ENCODE measurements around the gene SLC39A7.
"Not testable (repeated sequence)": the region's sequence is repeated elsewhere in the genome, so short reads cannot be mapped to it uniquely, and the experiment has no call there.

The SLC39A7 gene

DNA sequence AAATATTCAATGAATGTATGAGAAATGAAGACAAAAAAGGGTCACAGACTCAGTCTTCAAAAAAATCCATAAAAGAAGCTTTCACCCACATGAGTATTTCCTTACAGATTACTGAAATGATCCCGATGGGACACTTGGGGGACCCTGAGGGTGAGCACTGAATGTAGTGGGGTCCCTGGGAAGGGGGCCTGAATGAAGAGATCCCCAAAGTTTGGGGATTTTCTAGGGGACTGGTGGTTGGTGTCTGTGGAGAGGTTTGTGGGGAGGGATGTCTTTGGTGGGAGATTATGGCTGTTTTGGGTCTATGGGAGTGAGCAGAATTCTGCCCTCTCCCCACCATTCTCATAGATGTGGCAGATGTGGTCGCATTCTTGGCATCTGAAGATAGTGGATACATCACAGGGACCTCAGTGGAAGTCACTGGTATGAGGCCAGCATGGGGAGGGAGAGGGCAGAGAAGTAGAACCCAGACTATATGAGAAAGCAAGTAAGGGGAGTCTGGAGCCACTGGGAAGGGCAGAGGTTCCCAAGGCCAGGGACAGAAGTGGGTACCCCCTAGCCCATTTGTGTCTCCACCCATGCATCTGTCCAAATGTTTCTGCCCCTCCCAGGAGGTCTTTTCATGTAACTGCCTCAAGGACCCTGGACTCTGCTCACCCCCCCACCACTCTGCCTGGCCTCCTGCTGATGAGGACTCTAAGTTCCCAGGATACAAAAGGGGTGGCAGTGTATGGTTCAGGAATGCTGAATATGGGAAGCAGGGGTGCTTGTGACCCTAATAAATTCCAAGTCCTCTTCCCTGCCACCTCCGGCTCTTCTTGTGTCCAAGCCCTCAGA, 5.6 kb downstream of the SLC39A7 start:
- DNase-seq = no peak

DNA sequence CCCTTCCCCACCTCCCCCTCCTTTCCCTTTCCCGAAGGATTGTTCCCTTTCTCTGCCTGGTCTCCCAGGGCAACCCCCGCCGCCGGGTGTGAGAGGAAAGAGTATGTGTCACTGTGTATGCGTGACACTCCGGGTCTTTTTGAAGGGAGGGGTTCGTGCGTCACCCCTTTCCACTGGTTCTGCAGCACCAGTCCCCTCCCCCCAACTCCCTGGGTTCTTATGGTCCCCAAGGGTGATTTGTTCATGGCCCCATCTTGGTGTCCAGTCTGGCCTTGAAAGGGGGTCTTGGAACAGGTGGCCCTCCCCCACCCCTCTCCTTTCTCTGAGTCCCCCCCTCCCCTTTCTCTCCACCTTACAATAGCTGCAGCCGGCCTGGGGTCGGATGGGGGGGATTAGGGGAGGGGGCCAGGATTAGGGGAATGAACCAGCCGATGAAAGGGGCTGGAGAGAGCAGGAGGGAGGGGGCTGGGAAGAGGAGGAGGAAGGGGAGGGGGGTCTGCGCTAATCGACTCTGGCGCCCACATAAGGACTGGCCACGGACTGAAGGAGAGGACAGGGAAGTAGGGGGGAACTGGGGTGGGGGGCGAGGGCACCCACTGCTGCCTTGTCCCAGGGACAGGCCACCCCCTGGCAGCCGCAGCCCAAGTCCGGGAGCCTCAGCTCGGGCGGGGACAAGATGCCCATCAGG, 6.3 kb downstream of the SLC39A7 start:
- no peak for DNase-seq

DNA sequence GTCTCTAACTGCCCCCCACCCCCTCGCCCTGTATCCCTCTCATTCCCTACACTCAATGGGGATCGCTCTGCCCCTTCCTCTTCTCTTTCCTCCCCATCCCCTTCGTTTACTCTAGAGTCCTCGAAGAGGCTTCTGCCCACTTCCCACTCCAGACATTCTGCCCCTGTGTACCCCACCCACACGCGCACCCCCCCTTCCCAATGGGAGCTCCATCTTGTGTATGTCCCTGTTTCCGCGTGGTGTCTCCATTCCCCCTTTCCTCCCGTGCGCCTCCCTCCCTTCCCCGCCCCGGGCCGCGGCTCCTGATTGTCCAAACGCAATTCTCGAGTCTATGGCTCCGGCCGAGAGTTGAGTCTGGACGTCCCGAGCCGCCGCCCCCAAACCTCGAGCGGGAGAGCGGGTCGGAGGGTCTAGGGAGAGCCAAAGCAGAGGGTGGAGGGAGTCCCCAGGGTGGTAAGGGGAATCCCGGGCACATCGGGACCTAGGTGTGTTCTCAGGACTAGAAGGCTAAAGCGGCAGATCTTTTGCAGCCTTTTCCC, 7.0 kb downstream of the SLC39A7 start:
- no peak for DNase-seq

DNA sequence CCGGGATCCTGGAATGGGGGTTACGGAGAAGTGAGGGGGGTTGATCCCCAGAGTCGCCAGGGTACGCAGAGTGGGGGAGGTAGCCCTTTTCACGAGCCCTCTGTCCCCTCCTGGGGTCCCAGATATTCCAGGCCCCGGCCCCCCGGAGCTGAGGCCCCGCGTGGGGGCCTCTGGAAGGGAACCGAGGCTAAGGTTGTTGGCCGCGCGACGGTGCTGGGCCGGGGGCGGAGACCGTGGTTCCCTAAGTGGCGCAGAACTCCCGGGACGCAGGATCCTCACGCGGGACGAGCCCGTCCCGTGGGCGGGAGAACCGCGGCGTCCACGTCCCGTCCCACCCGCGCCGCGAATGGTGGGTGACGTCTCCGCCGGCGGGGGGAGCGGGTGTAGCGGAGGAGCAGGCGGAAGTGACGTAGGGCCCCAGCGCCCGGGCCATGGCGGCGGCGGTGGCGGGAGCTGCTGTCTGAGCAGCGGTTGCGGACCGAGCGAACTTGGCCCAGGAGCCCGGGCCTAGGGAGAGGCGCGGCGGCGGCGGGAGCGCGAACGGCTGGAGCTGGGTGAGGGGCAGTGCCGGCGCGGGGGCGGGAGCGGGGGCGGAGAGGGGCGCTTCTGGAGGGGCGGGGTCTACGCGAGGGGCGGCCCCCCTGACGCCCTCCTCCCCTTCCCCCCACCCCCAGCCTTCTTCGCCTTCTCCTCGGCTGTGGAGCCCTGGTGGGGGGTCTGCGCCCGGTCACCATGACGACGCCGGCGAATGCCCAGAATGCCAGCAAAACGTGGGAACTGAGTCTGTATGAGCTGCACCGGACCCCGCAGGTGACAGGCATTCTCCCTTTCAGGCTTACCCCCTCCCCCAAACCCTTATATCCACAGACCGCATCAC, 7.7 kb downstream of the SLC39A7 start, which contains the start of gene RING1:
TSS of gene RING1 (plus strand) at position 410 of the 877 bp plus-strand sequence. CDS start at position 733, 323 bp downstream.
- DNase-seq = peak; percentile 87

DNA sequence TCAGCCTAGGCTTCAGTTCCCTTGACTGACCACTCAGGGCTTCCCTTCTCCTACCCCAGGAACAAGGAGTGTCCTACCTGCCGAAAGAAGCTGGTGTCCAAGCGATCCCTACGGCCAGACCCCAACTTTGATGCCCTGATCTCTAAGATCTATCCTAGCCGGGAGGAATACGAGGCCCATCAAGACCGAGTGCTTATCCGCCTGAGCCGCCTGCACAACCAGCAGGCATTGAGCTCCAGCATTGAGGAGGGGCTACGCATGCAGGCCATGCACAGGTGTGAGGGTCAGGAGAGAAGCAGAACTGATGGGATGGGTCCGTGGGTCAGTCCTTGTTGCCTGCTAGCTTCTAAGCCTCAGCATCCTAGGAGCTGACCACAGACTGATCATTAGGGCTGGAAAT, 9.2 kb downstream of the SLC39A7 start:
- DNase-seq = no peak

DNA sequence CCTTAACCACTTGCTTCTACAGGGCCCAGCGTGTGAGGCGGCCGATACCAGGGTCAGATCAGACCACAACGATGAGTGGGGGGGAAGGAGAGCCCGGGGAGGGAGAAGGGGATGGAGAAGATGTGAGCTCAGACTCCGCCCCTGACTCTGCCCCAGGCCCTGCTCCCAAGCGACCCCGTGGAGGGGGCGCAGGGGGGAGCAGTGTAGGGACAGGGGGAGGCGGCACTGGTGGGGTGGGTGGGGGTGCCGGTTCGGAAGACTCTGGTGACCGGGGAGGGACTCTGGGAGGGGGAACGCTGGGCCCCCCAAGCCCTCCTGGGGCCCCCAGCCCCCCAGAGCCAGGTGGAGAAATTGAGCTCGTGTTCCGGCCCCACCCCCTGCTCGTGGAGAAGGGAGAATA, 10.5 kb downstream of the SLC39A7 start:
- DNase-seq = no peak

DNA sequence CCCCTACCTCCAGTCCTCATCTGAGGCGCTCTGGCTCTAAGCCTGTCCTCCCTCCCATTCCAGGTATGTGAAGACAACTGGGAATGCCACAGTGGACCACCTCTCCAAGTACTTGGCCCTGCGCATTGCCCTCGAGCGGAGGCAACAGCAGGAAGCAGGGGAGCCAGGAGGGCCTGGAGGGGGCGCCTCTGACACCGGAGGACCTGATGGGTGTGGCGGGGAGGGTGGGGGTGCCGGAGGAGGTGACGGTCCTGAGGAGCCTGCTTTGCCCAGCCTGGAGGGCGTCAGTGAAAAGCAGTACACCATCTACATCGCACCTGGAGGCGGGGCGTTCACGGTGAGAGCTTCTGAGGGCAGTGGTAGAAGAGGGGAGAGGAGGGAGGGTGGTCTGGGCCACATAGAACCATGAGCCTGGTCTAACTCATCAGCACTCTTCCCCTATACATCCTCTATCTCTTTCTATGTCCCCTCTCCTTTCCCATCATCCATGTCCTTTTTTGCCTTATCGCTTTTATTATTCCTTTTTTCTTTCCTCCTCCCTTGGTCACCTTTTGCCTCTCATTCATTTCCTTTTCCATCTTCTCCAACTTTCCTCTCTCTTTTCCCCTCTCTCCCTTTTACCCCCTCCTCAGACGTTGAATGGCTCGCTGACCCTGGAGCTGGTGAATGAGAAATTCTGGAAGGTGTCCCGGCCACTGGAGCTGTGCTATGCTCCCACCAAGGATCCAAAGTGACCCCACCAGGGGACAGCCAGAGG, 11.2 kb downstream of the SLC39A7 start:
- DNase-seq = no peak

DNA sequence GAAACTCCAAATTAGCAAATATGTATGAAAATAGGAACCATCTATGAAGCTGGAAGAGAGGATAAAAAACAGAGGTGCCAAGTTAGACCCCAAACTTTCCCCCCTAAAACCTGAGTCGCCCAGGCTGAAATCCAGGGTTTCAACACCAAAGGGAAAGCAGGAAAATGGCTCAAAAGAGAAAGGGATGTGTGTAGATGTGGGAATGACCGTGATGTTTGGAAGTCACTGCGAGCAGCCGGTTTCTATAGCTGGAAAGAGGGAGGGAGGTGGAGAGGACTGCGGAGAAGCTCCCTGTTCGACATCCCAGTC, 12.1 kb downstream of the SLC39A7 start:
- no peak for DNase-seq

DNA sequence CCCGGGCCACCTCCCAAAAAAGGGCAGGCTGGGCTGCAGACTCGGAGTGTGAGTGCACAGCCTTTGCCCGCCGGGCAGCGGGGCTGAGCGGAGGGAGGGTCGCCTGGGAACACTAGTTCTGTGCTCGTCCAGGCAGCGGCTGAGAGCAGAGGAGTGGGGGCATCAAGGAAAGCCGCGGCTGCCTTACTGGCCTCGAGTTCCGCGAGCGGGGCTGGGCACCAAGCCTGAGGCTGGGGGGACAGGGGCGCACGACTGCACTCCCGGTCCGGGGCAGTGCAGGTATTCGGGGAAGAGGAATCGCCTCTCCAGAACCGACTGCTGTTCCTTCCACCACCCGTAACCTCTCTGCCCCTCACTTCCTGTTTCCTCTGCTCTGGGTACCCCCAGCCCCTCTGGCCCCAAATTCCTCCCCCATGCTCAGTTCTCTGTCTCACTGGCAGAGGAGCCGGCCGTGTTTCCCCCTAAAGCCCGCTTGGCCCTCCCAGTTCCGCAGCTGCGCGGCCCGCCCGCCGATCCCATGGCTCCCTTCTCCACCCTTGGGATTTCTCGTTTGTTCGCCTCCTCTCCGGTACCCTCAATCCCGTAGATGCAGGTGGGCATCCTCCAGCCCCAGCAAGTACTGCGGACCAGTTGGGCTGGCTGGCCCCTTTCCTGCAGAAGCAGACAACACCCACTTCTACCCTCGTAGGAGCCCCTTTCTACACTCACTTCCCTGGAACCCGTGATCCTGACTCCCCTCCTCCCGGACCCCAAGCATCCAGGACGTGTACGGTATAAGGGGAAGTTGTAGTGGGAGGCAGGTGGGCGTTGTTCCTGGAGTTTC, 12.7 kb downstream of the SLC39A7 start:
- DNase-seq = no peak

DNA sequence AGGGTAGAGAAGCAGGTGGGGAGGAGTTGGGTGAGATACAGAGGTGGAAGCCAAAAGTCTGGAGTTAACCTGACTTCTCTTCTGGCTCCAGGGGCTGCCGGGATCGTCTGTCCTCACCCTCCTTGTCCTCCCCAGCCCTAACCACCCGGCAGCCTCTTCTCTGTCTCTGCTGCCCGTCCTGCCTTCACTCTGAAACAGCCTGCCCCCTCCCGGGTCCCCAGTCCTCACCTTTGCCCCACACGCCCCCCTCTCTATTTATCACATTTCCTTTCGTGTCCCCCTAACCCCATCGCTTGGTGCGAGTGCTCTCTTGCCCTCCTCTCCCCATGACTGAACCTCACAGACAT, 13.3 kb downstream of the SLC39A7 start:
- no peak for DNase-seq

DNA sequence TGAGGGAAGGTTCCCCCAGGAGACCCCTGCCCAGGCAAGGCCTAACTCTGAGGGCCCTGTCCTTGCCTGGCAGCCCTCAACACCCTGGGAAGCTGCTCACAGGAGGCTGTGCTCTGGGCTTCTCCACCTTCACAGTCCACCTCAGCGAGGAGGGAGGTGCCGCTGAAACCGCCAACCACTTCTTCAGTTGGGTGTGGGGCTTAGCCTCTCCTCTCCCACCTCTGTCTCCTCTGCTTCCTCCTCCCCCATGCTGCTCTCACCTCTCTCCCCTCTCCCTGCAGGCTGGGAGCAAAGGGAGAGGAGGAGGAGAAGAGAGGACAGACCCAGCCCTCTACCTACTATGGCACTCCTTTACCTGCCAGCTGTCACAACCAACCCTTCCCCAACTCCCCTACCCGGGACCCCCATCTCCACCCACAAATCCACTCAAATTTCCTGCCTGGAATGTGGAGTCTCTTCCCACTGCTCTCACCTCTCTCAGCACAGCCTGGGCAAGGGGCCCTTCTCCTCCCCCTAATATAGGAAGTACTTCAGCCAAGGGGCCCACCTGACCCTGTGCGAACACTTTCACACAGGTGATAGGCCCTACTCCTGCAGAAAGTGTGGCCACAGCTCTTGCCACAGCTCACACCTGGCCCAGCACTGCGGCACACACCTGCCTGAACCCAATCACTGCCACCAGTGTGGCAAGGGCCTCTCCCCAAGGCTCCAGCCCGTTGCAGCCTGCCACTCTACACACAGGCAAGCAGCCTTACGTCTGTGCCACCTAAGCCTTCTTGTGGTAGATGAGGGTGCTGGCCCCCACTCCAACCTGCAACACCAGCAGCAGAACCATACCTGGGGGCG, 14.8 kb downstream of the SLC39A7 start:
- DNase-seq = no peak

DNA sequence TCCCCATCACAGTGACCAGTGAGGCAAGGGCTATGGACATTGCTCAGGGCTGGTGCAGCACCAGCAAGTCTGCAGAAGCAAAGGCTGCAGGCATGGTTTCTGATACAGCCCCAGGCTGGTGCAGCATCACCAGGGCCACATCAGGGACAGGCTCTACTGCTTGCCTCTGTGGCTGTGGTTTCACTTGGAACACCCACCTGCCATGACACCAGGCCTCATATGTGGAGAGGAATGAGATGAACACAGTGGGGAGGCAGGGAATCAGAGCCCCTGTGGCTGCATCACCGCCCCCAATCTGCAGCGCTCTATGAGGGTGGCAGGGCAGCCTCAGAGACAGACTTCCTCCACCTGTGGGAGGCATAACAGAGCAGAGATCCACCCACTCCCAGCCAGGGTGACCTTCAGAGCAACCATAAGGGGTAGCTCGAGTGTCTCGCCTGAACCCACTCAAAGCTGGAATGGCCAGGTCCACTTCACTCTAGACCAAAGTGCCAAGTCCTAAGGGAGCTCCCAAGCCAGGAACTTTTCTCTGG, 15.5 kb downstream of the SLC39A7 start:
- DNase-seq = no peak

DNA sequence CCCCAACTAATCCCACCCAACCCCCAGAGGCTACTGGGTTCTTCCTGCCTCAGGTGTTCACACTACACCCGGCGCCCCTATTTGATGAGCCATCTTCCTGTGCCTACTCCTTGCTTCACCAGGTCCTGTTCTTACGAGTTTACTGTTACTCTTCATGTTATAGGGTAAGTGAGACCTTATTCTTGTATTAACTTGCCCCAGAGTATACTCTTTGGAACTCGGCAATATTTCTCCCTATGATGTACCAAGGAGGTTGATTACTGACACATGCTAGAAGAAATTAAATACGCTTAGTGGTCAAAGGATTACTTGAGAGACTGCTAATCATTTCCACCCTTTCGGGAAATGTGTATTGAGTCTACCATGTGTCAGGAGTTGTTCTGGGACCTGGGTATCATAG, 16.6 kb downstream of the SLC39A7 start:
- no peak for DNase-seq

DNA sequence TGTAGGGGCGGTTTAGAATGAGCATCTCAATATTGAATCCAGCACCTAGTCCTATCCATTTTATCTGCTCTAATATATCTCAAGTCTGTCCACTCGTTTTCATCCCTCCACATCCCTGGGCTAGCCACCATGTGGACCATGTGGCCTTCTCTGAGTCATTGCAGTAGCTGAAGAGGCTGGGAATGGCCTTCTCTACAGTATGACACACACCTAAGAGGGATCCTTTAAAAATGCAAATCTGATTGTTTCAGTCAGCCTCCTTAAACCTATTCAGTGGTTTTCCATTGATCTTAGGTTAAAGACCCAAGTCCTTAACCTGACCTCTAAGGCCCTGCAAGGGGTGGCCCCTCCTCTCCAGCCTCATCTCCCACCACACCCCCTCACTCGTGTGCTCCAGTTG, 17.0 kb downstream of the SLC39A7 start:
- no peak for DNase-seq

DNA sequence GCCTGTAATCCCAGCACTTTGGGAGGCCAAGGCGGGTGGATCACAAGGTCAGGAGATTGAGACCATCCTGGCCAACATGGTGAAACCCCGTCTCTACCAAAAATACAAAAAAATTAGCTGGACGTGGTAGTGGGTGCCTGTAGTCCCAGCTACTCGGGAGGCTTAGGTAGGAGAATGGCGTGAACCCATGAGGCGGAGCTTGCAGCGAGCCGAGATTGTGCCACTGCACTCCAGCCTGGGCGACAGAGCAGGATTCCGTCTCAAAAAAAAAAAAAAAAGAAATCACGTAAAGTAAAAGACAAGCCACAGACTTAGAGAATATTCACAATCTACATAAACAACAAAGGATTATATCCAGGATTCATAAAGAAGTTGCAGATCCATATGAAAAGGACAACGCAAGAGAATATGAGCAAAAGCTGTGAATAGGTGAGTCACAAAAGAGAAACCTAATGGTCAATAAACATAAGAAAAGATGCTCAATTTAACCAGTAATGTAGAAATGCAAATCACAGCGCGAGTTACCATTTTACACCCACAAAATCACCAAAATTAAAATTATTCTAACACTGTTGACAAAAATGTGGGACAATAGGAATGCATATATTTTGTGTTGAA, 25.9 kb downstream of the SLC39A7 start:
- DNase-seq = not testable (repeated sequence)

DNA sequence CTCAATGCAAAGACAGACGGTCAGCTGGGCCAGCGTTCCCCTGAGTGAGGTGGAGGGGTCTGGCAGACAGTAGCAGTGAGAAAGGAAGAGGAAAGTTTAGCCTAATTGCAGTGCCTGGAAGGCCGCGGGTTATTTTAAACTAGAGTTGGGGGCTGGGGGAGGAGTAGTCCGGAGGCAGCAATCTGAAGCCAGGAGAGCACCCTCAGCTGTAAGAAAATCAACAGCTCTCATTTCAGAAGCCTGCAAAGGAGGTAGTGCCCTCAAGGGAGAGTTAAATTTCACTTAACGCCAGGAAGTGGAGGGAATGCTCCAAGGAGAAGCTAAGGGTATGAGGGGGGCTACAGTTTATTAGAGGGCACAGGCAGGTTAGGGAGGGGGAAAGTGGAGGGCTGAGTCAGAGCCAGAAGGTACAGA, 34.6 kb downstream of the SLC39A7 start:
- no peak for DNase-seq

DNA sequence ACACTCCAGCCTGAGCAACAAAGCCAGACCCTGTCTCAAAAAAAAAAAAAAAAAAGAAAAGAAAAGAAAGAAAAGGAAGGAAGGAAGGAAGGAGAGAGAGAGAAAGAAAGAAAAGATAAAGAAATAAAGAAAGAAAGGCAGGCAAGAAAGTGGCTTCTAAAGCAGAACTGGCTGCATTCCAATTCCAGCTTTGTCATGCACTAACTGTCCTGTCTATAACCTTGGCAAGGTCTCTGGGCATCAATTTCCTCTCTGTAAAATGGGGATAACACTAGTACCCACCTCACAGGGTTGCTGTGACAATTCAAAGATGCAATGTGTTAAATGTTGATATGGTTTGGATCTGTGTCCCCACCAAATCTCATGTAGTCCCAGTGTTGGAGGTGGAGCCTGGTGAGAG, 35.7 kb downstream of the SLC39A7 start:
- DNase-seq = no peak

DNA sequence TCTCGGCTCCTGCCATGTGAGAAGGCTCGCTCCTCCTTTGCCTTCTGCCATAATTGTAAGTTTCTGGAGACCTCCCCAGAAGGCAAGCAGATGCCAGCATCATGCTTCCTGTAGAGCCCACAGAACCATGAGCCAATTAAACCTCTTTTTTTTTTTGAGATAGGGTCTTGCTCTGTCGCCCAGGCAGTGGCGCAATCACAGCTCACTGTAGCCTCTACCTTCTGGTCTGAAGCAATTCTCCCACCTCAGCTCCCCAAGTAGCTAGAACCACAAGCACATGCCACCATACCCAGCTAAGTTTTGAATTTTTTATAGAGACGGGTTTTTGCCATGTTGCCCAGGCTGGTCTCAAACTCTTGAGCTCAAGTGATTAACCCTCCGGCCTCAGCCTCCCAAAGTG, 36.2 kb downstream of the SLC39A7 start:
- DNase-seq = no peak

DNA sequence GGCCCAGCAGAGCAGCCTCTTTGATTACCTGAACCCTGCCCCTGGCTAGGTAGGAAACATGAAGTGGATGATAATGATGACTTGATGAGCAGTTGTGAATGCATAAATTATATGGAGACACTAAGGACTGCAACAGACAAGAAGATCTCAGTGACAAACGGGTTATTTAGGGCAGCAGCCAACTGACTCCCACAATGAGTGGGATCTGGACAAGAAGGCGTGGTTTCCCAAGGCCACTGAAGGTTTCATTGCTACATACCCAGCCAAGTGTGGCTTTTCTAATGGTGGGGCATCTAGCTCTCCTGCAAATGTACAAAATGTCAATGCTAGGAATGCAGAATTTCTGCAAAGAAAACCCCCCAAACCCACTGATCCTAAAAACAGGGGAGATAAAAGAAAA, 37.1 kb downstream of the SLC39A7 start:
- no peak for DNase-seq

DNA sequence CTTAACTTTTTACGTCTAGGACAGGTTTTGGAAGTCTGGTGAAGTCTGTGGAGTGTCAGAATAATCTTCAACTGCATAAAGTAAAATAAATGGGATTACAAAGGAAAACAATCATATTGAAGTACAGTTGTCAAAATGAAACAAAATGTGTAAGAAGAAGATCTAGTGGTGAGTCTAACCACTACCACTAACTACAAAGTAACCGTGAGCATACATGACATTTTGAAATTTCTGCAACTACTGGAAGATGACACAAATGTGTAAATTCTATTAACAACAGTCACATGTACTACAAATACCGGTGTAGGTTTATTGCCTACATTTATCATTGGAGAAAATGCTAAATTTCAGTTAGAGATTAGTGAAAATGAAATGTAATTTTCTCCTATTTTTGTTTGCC, 41.3 kb downstream of the SLC39A7 start:
- DNase-seq = no peak
